Cardiac fibroblast (primary cell): ENCODE measurements around the gene SAA4.
"Not testable (repeated sequence)": the region's sequence is repeated elsewhere in the genome, so short reads cannot be mapped to it uniquely, and the experiment has no call there.

ENCODE experiments used
- DNase-seq, 2 donors: peaks; one replicate each; pipeline versions ENCODE4 v3.0.0 to v3.0.0-alpha.2; 2010; ENCODE audit warnings: low read depth in 2 of 2
- H3K4me3 ChIP-seq, 2 donors: replicated peaks in 1 of 2; 1 replicate in 1 of 2; 2 replicates in 1 of 2; pipeline ENCODE4 v1.5.1; 2011; ENCODE audit warnings: low read depth in 2 of 2, low read length in 2 of 2, mild to moderate bottlenecking in 2 of 2, moderate library complexity in 1 of 2
- CTCF ChIP-seq: IDR thresholded peaks from one replicate; pipeline ENCODE4 v1.5.1; 2011; ENCODE audit warnings: low read depth, mild to moderate bottlenecking, low read length, inconsistent platforms

The SAA4 gene

GRCh38 chr11:18204771-18205170 lies 31.8 kb downstream of the SAA4 start:
- H3K4me3 ChIP-seq = no peak overlapping the region
- no peak for TF ChIP-seq CTCF
- DNase-seq = no peak

GRCh38 chr11:18204220-18204619 lies 32.4 kb downstream of the SAA4 start:
- TF ChIP-seq CTCF = no peak

GRCh38 chr11:18203723-18204122 lies 32.9 kb downstream of the SAA4 start:
- DNase-seq = peak; percentile 26 to 35
- peak; percentile 64 for TF ChIP-seq CTCF
- H3K4me3 ChIP-seq = no peak overlapping the region

More at GRCh38 chr11:18204220-18204619, 32.4 kb downstream of the SAA4 start:
- no peak for DNase-seq
- H3K4me3 ChIP-seq = no peak overlapping the region

GRCh38 chr11:18197738-18198137 lies 38.9 kb downstream of the SAA4 start:
- not testable (repeated sequence) for H3K4me3 ChIP-seq, DNase-seq

GRCh38 chr11:18196532-18196931 lies 40.1 kb downstream of the SAA4 start:
- no peak for DNase-seq
- H3K4me3 ChIP-seq = no peak overlapping the region
- no peak for TF ChIP-seq CTCF

- no peak for TF ChIP-seq CTCF
- no peak for DNase-seq
- H3K4me3 ChIP-seq = no peak overlapping the region
Observed at GRCh38 chr11:18193010-18193409, 43.6 kb downstream of the SAA4 start.

- H3K4me3 ChIP-seq = no peak overlapping the region
- peak in 1 of 2 donors; percentile 30 for DNase-seq
- TF ChIP-seq CTCF = no peak
Observed at GRCh38 chr11:18191376-18191775, 45.2 kb downstream of the SAA4 start.

GRCh38 chr11:18189476-18190245 lies 46.9 kb downstream of the SAA4 start:
- H3K4me3 ChIP-seq, DNase-seq: not testable (repeated sequence)
